Measurements from ENCODE around the gene GREB1.

DNA sequence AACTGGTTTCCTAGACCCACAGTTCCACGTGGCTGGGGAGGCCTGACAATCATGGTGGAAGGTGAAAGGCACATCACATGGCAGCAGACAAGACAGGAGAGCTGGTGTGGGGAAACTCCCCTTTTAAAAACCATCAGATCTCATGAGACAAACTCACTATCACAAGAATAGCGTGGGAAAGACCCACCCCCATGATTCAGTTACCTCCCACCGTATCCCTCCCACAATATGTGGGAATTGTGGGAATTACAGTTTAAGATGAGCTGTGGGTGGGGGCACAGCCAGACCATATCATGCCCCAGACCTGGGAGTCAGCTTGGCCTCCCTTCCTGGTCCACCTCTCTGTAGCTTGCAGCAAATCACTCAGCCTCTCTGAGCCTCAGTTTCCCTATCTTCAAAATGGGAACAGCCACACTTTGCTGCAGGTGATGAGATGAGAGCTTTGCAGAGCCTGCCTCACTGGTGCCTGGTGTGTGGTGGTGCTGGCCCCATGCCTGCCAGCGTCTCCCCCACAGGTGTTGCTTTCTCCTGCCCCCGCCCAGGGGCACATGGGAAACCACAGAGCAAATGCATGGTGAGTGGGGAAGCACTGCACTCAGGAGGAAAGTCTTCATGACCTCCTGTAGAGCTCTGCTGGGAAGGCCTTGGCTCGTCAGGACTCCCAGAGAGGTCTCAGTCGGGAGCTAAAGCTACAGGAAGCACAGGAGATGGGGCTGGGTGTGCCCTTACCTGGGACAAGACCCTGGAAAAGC is 31.1 kb downstream of the GREB1 start:
- TF ChIP-seq, protein P1, sequence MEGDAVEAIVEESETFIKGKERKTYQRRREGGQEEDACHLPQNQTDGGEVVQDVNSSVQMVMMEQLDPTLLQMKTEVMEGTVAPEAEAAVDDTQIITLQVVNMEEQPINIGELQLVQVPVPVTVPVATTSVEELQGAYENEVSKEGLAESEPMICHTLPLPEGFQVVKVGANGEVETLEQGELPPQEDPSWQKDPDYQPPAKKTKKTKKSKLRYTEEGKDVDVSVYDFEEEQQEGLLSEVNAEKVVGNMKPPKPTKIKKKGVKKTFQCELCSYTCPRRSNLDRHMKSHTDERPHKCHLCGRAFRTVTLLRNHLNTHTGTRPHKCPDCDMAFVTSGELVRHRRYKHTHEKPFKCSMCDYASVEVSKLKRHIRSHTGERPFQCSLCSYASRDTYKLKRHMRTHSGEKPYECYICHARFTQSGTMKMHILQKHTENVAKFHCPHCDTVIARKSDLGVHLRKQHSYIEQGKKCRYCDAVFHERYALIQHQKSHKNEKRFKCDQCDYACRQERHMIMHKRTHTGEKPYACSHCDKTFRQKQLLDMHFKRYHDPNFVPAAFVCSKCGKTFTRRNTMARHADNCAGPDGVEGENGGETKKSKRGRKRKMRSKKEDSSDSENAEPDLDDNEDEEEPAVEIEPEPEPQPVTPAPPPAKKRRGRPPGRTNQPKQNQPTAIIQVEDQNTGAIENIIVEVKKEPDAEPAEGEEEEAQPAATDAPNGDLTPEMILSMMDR (IDR thresholded peaks at IDR 0.05; ENCODE audit: poor library complexity, severe bottlenecking): no peak
- TF ChIP-seq EZH2 (IDR thresholded peaks at IDR 0.05; ENCODE audit: borderline replicate concordance, insufficient read depth, low read length, poor library complexity, severe bottlenecking): no peak
- no peak for TF ChIP-seq RAD21 (conservative IDR thresholded peaks at IDR 0.05)

All from neural cell (in vitro differentiated cells).